GM19467 (cell line): Measurements from ENCODE around the gene ADRM1.

Source experiments
- ATAC-seq: cut with Tn5 transposase; IDR thresholded peaks from one replicate; pipeline ENCODE4 v1.9.1; 2021; ENCODE audit warnings: mild to moderate bottlenecking, moderate library complexity; ENCODE audit not compliant: unreplicated experiment

ADRM1 gene, protein sequence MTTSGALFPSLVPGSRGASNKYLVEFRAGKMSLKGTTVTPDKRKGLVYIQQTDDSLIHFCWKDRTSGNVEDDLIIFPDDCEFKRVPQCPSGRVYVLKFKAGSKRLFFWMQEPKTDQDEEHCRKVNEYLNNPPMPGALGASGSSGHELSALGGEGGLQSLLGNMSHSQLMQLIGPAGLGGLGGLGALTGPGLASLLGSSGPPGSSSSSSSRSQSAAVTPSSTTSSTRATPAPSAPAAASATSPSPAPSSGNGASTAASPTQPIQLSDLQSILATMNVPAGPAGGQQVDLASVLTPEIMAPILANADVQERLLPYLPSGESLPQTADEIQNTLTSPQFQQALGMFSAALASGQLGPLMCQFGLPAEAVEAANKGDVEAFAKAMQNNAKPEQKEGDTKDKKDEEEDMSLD

DNA sequence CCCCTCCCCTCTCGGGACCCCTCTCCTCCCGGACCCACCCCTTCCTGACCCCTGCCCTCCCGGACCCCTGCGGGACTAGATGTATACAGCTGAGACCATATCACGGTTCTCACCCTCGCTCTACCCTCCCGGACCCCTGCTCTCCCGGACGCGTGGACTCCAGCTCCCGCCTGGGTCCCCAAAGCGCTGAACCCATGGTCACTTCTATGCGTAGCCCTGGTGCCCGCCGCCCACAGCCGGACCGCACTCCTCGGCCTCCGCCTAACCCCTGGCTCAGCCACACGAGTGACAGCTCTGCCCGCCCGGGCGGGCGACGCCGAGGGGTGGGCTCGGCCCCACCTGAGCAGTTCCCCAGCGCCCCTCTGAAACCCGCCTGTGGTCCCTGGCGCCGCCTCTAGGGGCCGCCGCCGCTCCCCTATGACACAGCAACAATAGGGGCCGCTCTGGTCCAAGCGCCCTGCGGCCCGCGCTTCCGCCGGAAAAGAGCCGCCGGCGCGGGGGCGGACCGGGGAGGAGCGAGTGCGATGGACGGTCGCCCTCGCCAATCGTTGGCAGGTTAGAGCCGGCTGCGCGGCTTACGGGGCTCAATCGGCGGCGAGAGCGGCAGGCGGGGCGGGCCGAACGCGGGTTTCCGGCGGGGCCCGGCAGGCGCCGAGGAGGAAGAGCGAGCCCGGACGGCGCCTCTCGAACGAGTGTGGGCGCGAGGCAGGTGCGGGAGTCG is at the start of gene ADRM1:
Gene ADRM1 (plus strand): TSS at position 657 of the 721 bp plus-strand sequence. CDS start 572 bp downstream, outside the sequence.
- ATAC-seq: peak; percentile 87

- ATAC-seq: no peak
Measured at GRCh38 chr20:62253398-62253797, 49.4 kb upstream of the ADRM1 start.

DNA sequence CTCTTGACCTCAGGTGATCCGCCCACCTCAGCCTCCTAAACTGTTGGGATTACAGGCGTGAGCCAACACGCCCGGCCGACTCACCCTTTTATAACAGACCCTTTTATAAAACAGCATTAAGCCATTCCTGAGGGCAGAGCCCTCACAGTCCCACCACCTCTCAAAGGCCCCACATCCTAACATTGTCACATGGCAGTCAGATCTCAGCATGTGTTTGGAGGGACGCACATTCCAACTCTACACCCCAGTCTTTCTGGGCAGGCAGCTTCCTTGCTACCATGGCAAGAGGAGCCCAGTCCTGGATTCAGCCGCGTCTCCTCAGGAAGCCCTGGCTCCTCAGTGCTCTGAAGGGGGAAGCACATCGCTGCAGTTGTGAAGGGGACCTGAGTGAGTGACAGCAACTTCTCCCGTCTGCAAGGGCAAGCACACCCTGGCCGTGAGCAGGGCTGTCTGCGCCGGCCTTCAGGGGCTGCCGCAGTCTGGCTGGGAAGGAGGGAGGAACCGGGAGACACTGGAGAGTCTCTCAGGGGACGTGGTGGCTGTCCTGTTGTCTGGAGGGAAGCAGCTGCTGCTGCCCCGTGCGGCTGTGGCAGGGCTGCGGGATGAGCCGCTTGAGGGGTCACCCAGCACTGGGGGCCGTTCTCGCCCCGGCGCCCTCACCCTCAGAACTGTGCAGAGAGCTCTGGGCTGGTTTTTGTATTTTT is 48.6 kb upstream of the ADRM1 start:
- no peak for ATAC-seq

DNA sequence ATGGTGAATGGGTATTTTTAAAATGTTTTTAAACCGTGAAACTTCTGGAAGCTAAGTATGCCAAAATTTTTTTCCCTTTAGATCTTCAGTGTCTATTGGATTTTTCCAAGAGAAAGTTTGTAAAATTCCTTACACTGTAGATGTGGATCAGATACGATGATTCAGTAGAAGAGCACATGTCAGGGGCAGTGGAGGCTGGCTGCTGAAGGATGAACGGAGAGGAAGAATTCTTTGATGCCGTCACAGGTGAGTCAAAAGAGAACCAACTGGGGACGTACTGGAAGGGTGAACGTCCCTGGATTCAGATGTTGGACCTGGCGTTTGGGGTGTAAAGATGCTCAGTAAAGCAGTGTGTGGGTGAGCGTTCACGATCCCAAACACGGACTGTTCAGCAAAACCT is 46.8 kb upstream of the ADRM1 start:
- no peak for ATAC-seq

DNA sequence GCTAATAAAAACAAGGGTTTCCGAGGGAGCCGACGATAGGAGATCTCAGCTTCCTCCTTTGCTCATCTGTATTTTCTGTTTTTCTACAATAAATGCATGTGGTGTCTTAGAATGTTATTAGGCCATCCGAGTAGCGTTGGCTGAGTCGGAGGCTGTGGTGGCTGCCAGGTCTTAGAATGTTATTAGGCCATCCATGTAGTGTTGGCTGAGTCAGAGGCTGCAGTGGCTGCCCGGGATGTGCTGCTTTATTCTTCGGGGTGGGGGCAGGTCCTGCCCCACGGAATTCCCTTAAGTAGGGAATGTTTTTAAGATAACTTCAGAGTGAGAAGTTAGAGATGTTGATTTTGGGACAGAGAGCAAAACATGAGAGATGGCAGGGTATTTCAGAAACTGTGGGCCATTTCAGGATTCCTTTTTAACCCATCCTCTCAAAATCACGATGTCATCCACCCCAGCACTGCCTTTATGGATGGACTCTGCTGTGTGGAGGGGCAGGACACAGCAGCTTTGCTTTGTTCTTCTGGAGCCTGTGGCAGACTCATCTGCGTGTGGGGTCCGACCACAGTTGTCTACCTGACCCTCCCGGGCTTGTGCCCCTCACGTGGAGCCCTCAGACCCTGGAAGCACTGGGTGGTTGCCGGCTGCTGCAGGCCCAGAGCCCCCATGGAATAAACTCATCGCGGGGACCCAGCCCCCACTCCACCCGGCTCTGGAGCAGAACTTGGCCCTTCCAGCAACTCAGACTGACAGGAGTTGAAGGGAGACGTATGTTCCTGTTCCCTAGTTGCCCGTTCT is 44.1 kb upstream of the ADRM1 start:
- no peak for ATAC-seq

DNA sequence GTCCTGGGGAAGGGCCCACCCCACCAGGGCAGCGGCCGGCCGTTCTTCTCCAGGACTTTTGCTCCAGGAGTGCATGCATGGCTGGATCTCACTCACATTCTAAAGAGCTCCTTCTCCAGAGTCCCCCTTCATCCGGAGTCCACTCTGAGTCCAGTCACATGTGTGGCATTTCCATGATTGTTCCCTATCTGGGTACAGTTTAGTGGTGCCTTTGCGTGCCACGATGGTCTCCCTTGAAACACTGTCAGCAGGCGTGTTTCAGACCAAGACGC is 43.6 kb upstream of the ADRM1 start:
- no peak for ATAC-seq

GRCh38 chr20:62262064-62262463 is 40.7 kb upstream of the ADRM1 start:
- no peak for ATAC-seq

GRCh38 chr20:62263396-62263795 is 39.4 kb upstream of the ADRM1 start:
- no peak for ATAC-seq

GRCh38 chr20:62265365-62265764 is 37.4 kb upstream of the ADRM1 start:
- no peak for ATAC-seq

DNA sequence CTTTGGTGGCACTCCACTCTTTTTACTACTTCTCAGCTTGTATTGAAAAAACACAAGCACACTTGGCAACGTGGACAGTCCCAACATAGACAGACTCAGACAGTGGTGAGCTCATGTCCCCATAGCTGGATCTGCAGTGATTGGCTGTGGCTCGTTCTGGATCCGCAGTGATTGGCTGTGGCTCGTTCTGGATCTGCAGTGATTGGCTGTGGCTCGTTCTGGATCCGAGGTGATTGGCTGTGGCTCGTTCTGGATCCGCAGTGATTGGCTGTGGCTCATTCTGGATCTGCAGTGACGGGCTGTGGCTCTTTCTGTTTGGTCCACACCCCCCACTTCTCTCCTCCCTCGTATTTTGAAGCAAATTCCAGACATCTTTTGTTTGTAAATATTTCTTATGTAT is 36.5 kb upstream of the ADRM1 start:
- no peak for ATAC-seq

GRCh38 chr20:62266851-62267250 is 35.9 kb upstream of the ADRM1 start:
- no peak for ATAC-seq

DNA sequence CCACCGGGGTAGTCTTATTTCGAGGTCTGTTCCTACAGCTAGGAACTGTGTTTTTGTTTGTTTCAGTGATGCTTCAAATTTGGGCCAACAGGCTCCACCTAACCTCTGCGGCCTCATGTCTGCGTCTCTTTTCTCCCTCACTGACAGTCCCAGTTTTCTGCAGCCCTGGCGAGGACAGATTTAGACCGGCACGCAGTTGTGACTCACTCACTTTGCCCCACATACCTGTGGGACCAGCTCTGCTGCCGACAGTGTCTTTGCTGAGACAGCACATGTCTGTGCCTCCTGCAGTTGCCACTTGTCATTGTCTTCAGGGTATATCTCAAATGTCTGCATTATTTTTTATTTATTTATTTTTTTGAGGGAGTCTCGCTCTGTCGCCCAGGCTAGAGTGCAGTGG is 35.3 kb upstream of the ADRM1 start:
- no peak for ATAC-seq

- no peak for ATAC-seq
Measured at GRCh38 chr20:62268228-62268900, 34.4 kb upstream of the ADRM1 start.

- no peak for ATAC-seq
Measured at GRCh38 chr20:62269378-62269777, 33.4 kb upstream of the ADRM1 start.

DNA sequence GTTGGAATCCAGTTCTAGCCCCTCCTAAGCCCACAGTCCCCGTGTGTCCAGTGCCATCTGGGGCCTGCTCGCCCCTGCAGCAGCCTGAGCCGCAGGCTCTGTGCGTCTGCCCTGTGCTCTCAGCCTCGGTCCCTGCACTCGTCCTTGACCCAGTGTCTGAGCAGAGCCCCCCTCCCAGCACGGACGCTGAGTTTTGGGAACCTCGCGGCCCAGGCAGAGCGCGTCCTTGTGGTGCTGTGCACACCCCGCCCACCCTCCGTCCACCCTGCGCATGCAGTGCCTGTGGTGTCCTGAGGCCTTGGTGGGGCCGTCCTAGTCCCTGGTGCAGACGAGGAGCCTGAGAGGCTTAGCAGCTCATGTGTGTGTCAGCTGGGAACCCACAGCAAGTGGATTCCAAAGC is 32.9 kb upstream of the ADRM1 start:
- no peak for ATAC-seq

- no peak for ATAC-seq
Measured at GRCh38 chr20:62272200-62272599, 30.6 kb upstream of the ADRM1 start.

DNA sequence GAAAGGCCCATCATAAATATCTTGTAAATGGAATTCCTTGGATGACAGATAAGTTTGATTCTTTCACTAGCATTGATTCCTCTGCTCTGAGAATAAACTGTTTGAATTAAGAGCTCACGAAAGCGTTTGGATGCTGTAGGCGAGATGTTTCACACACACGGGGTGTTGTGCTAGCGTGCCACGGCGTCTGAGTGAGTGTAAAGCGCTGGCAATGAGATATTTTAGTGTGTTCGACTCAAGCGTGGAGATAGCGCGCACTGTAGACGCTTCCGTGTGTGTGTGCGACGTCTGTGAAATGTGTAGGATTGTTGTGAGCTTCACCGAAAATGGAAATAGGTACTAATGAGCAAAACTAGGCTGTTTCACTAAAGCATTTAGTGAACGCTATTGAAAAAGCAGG is 29.4 kb upstream of the ADRM1 start:
- ATAC-seq: no peak

DNA sequence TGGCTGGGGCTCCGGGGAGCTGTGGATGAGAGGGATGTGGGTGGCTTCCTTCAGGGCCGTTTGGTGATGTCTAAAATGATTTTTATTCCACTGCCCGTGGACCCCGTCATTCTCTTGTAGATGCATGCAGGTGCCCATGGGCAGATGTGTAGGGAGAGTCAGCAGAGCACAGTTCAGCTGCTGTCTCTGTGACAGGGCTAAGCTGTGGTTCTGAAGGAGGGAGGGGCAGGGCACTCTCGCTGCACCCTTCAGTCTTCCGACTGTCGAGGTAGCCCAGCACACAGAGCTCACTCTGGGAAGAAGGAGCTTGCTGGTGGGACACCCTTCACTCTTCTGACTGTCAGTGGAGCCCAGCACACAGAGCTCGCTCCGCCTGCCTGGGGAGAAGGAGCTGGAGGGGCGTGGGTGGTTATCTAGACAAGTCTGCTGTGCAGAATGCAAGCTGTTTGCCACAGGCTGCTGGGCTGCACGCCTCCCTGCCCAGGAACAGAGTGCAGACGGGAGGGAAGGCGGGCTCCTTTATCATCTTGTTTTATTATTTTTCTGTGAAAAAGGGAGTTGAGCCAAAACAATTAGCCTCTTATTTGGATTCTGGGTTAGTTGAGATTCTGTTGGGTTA is 28.4 kb upstream of the ADRM1 start:
- ATAC-seq: no peak

DNA sequence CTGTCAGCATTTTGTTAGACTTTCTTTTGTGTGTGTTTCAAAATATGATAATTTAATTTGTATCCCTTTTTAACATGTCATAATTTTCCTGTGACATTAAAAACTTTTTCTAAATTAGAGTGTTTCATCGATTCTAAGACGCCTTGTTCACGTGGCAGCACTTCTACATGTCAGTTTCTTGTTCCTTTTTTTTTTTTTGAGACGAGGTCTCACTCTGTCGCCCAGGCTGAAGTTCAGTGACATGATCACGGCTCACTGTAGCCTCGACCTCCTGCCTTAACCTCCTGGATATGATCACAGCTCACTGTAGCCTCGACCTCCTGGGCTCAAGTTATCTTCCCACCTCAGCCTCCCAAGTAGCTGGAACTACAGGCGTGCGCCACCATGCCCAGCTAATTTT is 27.6 kb upstream of the ADRM1 start:
- no peak for ATAC-seq

DNA sequence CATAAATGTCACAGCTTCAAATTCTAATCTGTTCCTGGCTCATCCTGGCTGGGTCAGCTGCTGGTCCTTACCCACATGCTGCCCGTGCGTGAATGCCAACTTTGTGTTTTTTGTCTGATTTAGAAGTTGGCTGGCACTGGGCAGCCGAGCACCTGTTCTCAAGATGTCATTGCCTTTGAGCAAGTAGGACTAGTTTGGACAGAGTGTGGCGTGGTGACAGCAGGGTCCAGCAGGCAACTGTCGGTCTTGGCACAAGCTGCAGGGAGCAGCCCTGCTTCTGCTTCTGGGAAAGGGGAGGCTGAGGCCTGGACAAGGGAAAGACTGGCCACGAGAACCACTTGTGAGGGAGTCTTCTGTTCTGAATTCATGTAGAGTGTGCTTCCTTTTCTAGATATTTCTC is 26.4 kb upstream of the ADRM1 start:
- ATAC-seq: no peak
